Liver (tissue), 9 donors: ENCODE measurements around the gene SYF2. TPM values are rescaled to one million over a fixed set of nuclear protein-coding genes. Genes with fewer than 3 reads are reported as not detected.

ENCODE experiments used
- DNase-seq: peaks from one replicate; pipeline ENCODE4 v3.0.0-alpha.2; 2017; ENCODE audit warnings: low spot score
- H3K27ac ChIP-seq, 2 donors: one replicate each; pipeline ENCODE4 v1.7.0; 2013; ENCODE audit warnings: inconsistent platforms in 2 of 2, low read length in 2 of 2, control low read depth in 1 of 2, low read depth in 1 of 2, mild to moderate bottlenecking in 1 of 2
- H3K27me3 ChIP-seq, 4 donors: one replicate each; pipeline versions ENCODE4 v1.6.1 to v1.7.0; 2013; ENCODE audit warnings: low read length in 3 of 4, inconsistent platforms in 1 of 4, mild to moderate bottlenecking in 1 of 4, moderate library complexity in 1 of 4; ENCODE audit not compliant: control insufficient read depth in 4 of 4, insufficient read depth in 4 of 4
- H3K36me3 ChIP-seq, 4 donors: one replicate each; pipeline versions ENCODE4 v1.6.1 to v1.7.0; 2013; ENCODE audit warnings: low read length in 3 of 4, mild to moderate bottlenecking in 3 of 4, low read depth in 1 of 4, moderate library complexity in 1 of 4; ENCODE audit not compliant: control insufficient read depth in 4 of 4, insufficient read depth in 3 of 4
- H3K4me1 ChIP-seq, 4 donors: one replicate each; pipeline versions ENCODE4 v1.6.1 to v1.7.0; 2013; ENCODE audit warnings: low read length in 3 of 4, mild to moderate bottlenecking in 3 of 4, moderate library complexity in 1 of 4; ENCODE audit not compliant: control insufficient read depth in 4 of 4, insufficient read depth in 4 of 4
- H3K4me3 ChIP-seq, 3 donors: one replicate each; pipeline versions ENCODE4 v1.6.1 to v1.7.0; 2013; ENCODE audit warnings: low read length in 3 of 3, control low read depth in 1 of 3, low read depth in 1 of 3, mild to moderate bottlenecking in 1 of 3
- H3K9ac ChIP-seq, 2 donors: one replicate each; pipeline ENCODE4 v1.7.0; 2013; ENCODE audit warnings: low read length in 2 of 2, mild to moderate bottlenecking in 2 of 2, moderate library complexity in 2 of 2, control low read depth in 1 of 2, low read depth in 1 of 2
- H3K9me3 ChIP-seq, 4 donors: one replicate each; pipeline versions ENCODE4 v1.6.1 to v1.7.0; 2013; ENCODE audit warnings: low read length in 3 of 4; ENCODE audit not compliant: control insufficient read depth in 4 of 4
- CTCF ChIP-seq: fragments of 150-350 bp; IDR thresholded peaks from 2 replicates; pipeline ENCODE4 v1.5.1; 2017; ENCODE audit warnings: improper control_type of control experiment, low read depth, low read length; ENCODE audit not compliant: missing input control
- EGR1 ChIP-seq, 2 donors: IDR thresholded peaks; 2 replicates each; pipeline ENCODE4 v1.6.1; 2016 to 2018; ENCODE audit warnings: antibody characterized with exemption in 2 of 2, low read depth in 2 of 2
- FOXA1 ChIP-seq: IDR thresholded peaks from 2 replicates; pipeline ENCODE4 v1.6.1; 2016; ENCODE audit warnings: antibody characterized with exemption
- FOXA2 ChIP-seq: IDR thresholded peaks from 2 replicates; pipeline ENCODE4 v1.6.1; 2016; ENCODE audit warnings: antibody characterized with exemption
- GABPA ChIP-seq, 2 donors: IDR thresholded peaks in 1 of 2; conservative IDR thresholded peaks in 1 of 2; 2 replicates each; pipeline ENCODE4 v1.6.1; 2016; ENCODE audit warnings: antibody characterized with exemption in 2 of 2, mild to moderate bottlenecking in 1 of 2, moderate library complexity in 1 of 2
- HNF4G ChIP-seq: IDR thresholded peaks from 2 replicates; pipeline ENCODE4 v1.6.1; 2016; ENCODE audit warnings: antibody characterized with exemption
- JUND ChIP-seq, 2 donors: IDR thresholded peaks; 2 replicates each; pipeline ENCODE4 v1.6.1; 2016; ENCODE audit warnings: antibody characterized with exemption in 2 of 2
- MAX ChIP-seq: IDR thresholded peaks from 2 replicates; pipeline ENCODE4 v1.6.1; 2016; ENCODE audit warnings: antibody characterized with exemption
- RAD21 ChIP-seq, 2 donors: IDR thresholded peaks; 2 replicates each; pipeline ENCODE4 v1.6.1; 2016; ENCODE audit warnings: antibody characterized with exemption in 2 of 2, mild to moderate bottlenecking in 2 of 2
- REST ChIP-seq: IDR thresholded peaks from 2 replicates; pipeline ENCODE4 v1.6.1; 2016; ENCODE audit warnings: antibody characterized with exemption, mild to moderate bottlenecking
- RXRA ChIP-seq, 2 donors: IDR thresholded peaks; 2 replicates each; pipeline ENCODE4 v1.6.1; 2017 to 2018; ENCODE audit warnings: antibody characterized with exemption in 2 of 2, mild to moderate bottlenecking in 1 of 2
- SP1 ChIP-seq: IDR thresholded peaks from 2 replicates; pipeline ENCODE4 v1.6.1; 2018; ENCODE audit warnings: antibody characterized with exemption, mild to moderate bottlenecking
- TAF1 ChIP-seq: conservative IDR thresholded peaks from 2 replicates; pipeline ENCODE4 v1.6.1; 2016; ENCODE audit warnings: antibody characterized with exemption, mild to moderate bottlenecking
- YY1 ChIP-seq: IDR thresholded peaks from 2 replicates; pipeline ENCODE4 v1.6.1; 2016; ENCODE audit warnings: antibody characterized with exemption, mild to moderate bottlenecking
- WGBS: extraction: QIAGEN DNeasy Blood & Tissue Kit; methylation state at CpG from one replicate; pipeline ENCODE4 v1.1.7; 2013; 5-methylcytosine and 5-hydroxymethylcytosine counted together
- polyA plus RNA-seq, 2 donors: library from polyadenylated mRNA; stranded (reverse) in 1 of 2; unstranded in 1 of 2; fragments of 200-250 nt in 1 of 2; fragments of >200 nt in 1 of 2; fragmentation: Nextera tagmentation in 1 of 2; extraction: Ambion mirVana in 1 of 2; gene quantifications; one replicate each; pipeline versions ENCODE4 v1.2.1 to v1.2.3, GENCODE V29; 2013 to 2015
- total RNA-seq, 2 donors: library from RNA; depleted of rRNA; stranded (reverse); fragments of >200 nt; gene quantifications; one replicate each; pipeline ENCODE4 v1.2.3, GENCODE V29; 2014
- donor health status: healthy.
- donor health status: healthy.
- donor health status: healthy.
- donor health status: healthy.
- donor health status: healthy.

The SYF2 gene
- total and polyA plus RNA-seq, 4 donors = 12.0 to 24.0 (median 15.2) TPM

GRCh38 chr1:25174363-25174729, 58.0 kb downstream of the SYF2 start:
- WGBS = 61% methylated on average over 6 of the region's 6 CpGs
- no peak overlapping the region for H3K4me3 ChIP-seq
- DNase-seq = no peak
- no peaks in the 10 kb centered on the region for H3K27me3 ChIP-seq
- no peaks in the 10 kb centered on the region for H3K36me3 ChIP-seq
- H3K9me3 ChIP-seq = no peaks in the 10 kb centered on the region
- no peak overlapping the region for H3K27ac ChIP-seq
- no peak overlapping the region for H3K9ac ChIP-seq
- no peak for TF ChIP-seq EGR1 (IDR thresholded peaks at IDR 0.05; ENCODE audit: low read depth in 2 of 2)
- no peak for TF ChIP-seq CTCF
- TF ChIP-seq YY1 = no peak
- no peak for TF ChIP-seq REST
- no peak for TF ChIP-seq JUND (IDR thresholded peaks at IDR 0.05)
- no peak for TF ChIP-seq GABPA (IDR thresholded peaks at IDR 0.05 in 1 of 2, conservative IDR thresholded peaks at IDR 0.05 in 1 of 2)
- TF ChIP-seq HNF4G = no peak
- no peak for TF ChIP-seq RAD21 (IDR thresholded peaks at IDR 0.05)
- no peak for TF ChIP-seq MAX
- no peak for TF ChIP-seq FOXA2
- no peak for TF ChIP-seq SP1
- TF ChIP-seq RXRA (IDR thresholded peaks at IDR 0.05) = no peak
- H3K4me1 ChIP-seq = peaks cover 0 to 5% (median 0%) of the 10 kb centered on the region in 4 donors

GRCh38 chr1:25173809-25174340, 58.4 kb downstream of the SYF2 start:
- no peak overlapping the region for H3K4me3 ChIP-seq
- no peak overlapping the region for H3K27ac ChIP-seq
- no peaks in the 10 kb centered on the region for H3K9me3 ChIP-seq
- 96% methylated on average over 3 of the region's 3 CpGs for WGBS
- H3K9ac ChIP-seq = no peak overlapping the region
- no peaks in the 10 kb centered on the region for H3K36me3 ChIP-seq
- TF ChIP-seq RAD21 (IDR thresholded peaks at IDR 0.05) = no peak
- TF ChIP-seq FOXA1 = no peak
- TF ChIP-seq MAX = no peak
- no peak for TF ChIP-seq GABPA (IDR thresholded peaks at IDR 0.05 in 1 of 2, conservative IDR thresholded peaks at IDR 0.05 in 1 of 2)
- no peak for TF ChIP-seq EGR1 (IDR thresholded peaks at IDR 0.05; ENCODE audit: low read depth in 2 of 2)
- no peak for TF ChIP-seq TAF1
- no peak for TF ChIP-seq HNF4G
- no peak for TF ChIP-seq JUND (IDR thresholded peaks at IDR 0.05)
- peaks cover 0 to 8% (median 1%) of the 10 kb centered on the region in 4 donors for H3K4me1 ChIP-seq
- DNase-seq = no peak
- no peaks in the 10 kb centered on the region for H3K27me3 ChIP-seq

Other genes starting within 250 kb of the SYF2 start
- 100 to 1,000 TPM; 101 TPM for gene RSRP1, start 15.0 kb upstream of the SYF2 start, total RNA-seq
- 10 to 100 TPM; 19.9 to 46.7 TPM for gene RSRP1, start 15.0 kb upstream of the SYF2 start, polyA plus RNA-seq
- 10 to 100 TPM in 1 of 2 donors, not detected in 1; 85.4 TPM for gene RHD, start 40.0 kb upstream of the SYF2 start, total RNA-seq
- under 1 TPM in 1 of 2 donors, not detected in 1; 0.31 TPM for gene RHD, start 40.0 kb upstream of the SYF2 start, polyA plus RNA-seq
- gene TMEM50A, start 105.8 kb upstream of the SYF2 start, total RNA-seq = 10 to 100 TPM; 33.9 to 42.4 TPM
- gene TMEM50A, start 105.8 kb upstream of the SYF2 start, polyA plus RNA-seq = 10 to 100 TPM; 22.4 to 64.2 TPM
- gene RHCE, start 188.3 kb upstream of the SYF2 start, total RNA-seq = 10 to 100 TPM in 1 of 2 donors, under 1 TPM in 1; 0.92 to 89.9 TPM
- under 1 TPM; 0.42 to 0.46 TPM for gene RHCE, start 188.3 kb upstream of the SYF2 start, polyA plus RNA-seq
- gene MACO1, start 198.4 kb upstream of the SYF2 start, total RNA-seq = 10 to 100 TPM; 21.9 to 23.2 TPM
- gene MACO1, start 198.4 kb upstream of the SYF2 start, polyA plus RNA-seq = 10 to 100 TPM; 15.3 to 19.3 TPM